ENCODE measurements around the gene TAF1. TPM values are rescaled to one million over a fixed set of nuclear protein-coding genes. Genes with fewer than 3 reads are reported as not detected.

The TAF1 gene
- total and polyA plus RNA-seq, 5 donors from 2014 or later: 3.8 to 65.2 (median 6.2) TPM

GRCh38 chrX:71464968-71465367 lies 98.8 kb downstream of the TAF1 start:
- no peaks in the 10 kb centered on the region for H3K27me3 ChIP-seq (ENCODE audit: control insufficient read depth, insufficient read depth, low read length)
- Mint-ChIP-seq H3K27me3 (no peaks in the 10 kb centered on the region), H3K4me3 (no peak overlapping the region), H3K9me3 (no peaks in the 10 kb centered on the region), H3K4me1 (peaks cover 0 to 4% (median 0%) of the 10 kb centered on the region in 4 donors), H3K27ac (peak overlapping the region in 1 of 3 donors; percentile 32), H3K36me3 (peaks cover 17% of the 10 kb centered on the region)
- H3K27ac ChIP-seq (ENCODE audit: insufficient read depth, low read length, poor library complexity, severe bottlenecking): no peak overlapping the region
- peaks cover 58% of the 10 kb centered on the region for H3K36me3 ChIP-seq (ENCODE audit: control insufficient read depth, insufficient read depth, low read length)
- DNase-seq: no peak
- no peak for ATAC-seq (ENCODE audit: low read depth in 2 of 2)
- no peak overlapping the region for H3K4me3 ChIP-seq (ENCODE audit: low read depth, low read length)
- no peaks in the 10 kb centered on the region for H3K9me3 ChIP-seq (ENCODE audit: control insufficient read depth in 2 of 2, low read length in 2 of 2)
- H3K4me1 ChIP-seq (ENCODE audit: control insufficient read depth, insufficient read depth, low read length, poor library complexity, severe bottlenecking): no peaks in the 10 kb centered on the region

GRCh38 chrX:71466979-71467523 lies 100.9 kb downstream of the TAF1 start:
- no peaks in the 10 kb centered on the region for H3K9me3 Mint-ChIP-seq
- H3K27me3 Mint-ChIP-seq: no peaks in the 10 kb centered on the region
- ATAC-seq (ENCODE audit: low read depth in 2 of 2) (no peak), DNase-seq (no peak)
- H3K27ac Mint-ChIP-seq: no peak overlapping the region
- H3K27me3 ChIP-seq (ENCODE audit: control insufficient read depth, insufficient read depth, low read length): no peaks in the 10 kb centered on the region
- no peaks in the 10 kb centered on the region for H3K4me1 ChIP-seq (ENCODE audit: control insufficient read depth, insufficient read depth, low read length, poor library complexity, severe bottlenecking)
- H3K36me3 Mint-ChIP-seq: peaks cover 5% of the 10 kb centered on the region
- H3K27ac ChIP-seq (ENCODE audit: insufficient read depth, low read length, poor library complexity, severe bottlenecking): no peak overlapping the region
- H3K4me3 ChIP-seq (ENCODE audit: low read depth, low read length): no peak overlapping the region
- H3K9me3 ChIP-seq (ENCODE audit: control insufficient read depth in 2 of 2, low read length in 2 of 2): no peaks in the 10 kb centered on the region
- peaks cover 37% of the 10 kb centered on the region for H3K36me3 ChIP-seq (ENCODE audit: control insufficient read depth, insufficient read depth, low read length)
- peaks cover 0 to 4% (median 0%) of the 10 kb centered on the region in 4 donors for H3K4me1 Mint-ChIP-seq
- no peak overlapping the region for H3K4me3 Mint-ChIP-seq

GRCh38 chrX:71475785-71476540 lies 109.8 kb downstream of the TAF1 start:
- H3K4me1 Mint-ChIP-seq: peaks cover 0 to 2% (median 0%) of the 10 kb centered on the region in 4 donors
- H3K4me3 Mint-ChIP-seq: no peak overlapping the region
- H3K27ac Mint-ChIP-seq: no peak overlapping the region
- H3K9me3 Mint-ChIP-seq: peaks cover 0 to 1% (median 0%) of the 10 kb centered on the region in 7 donors
- Histone ChIP-seq H3K36me3 (ENCODE audit: control insufficient read depth, insufficient read depth, low read length) (no peaks in the 10 kb centered on the region), H3K27ac (ENCODE audit: insufficient read depth, low read length, poor library complexity, severe bottlenecking) (no peak overlapping the region), H3K9me3 (ENCODE audit: control insufficient read depth in 2 of 2, low read length in 2 of 2) (no peaks in the 10 kb centered on the region), H3K4me1 (ENCODE audit: control insufficient read depth, insufficient read depth, low read length, poor library complexity, severe bottlenecking) (no peaks in the 10 kb centered on the region), H3K4me3 (ENCODE audit: low read depth, low read length) (no peak overlapping the region), H3K27me3 (ENCODE audit: control insufficient read depth, insufficient read depth, low read length) (no peaks in the 10 kb centered on the region)
- ATAC-seq (ENCODE audit: low read depth in 2 of 2) (no peak), DNase-seq (no peak)
- no peaks in the 10 kb centered on the region for H3K36me3 Mint-ChIP-seq
- no peaks in the 10 kb centered on the region for H3K27me3 Mint-ChIP-seq

- Histone ChIP-seq H3K36me3 (ENCODE audit: control insufficient read depth, insufficient read depth, low read length) (no peaks in the 10 kb centered on the region), H3K4me3 (ENCODE audit: low read depth, low read length) (no peak overlapping the region), H3K4me1 (ENCODE audit: control insufficient read depth, insufficient read depth, low read length, poor library complexity, severe bottlenecking) (no peaks in the 10 kb centered on the region), H3K27ac (ENCODE audit: insufficient read depth, low read length, poor library complexity, severe bottlenecking) (no peak overlapping the region), H3K9me3 (ENCODE audit: control insufficient read depth in 2 of 2, low read length in 2 of 2) (no peaks in the 10 kb centered on the region), H3K27me3 (ENCODE audit: control insufficient read depth, insufficient read depth, low read length) (no peaks in the 10 kb centered on the region)
- no peaks in the 10 kb centered on the region for H3K36me3 Mint-ChIP-seq
- H3K27me3 Mint-ChIP-seq: no peaks in the 10 kb centered on the region
- no peak for DNase-seq
- peak overlapping the region in 1 of 3 donors; percentile 38 for H3K27ac Mint-ChIP-seq
- H3K4me3 Mint-ChIP-seq: no peak overlapping the region
- no peaks in the 10 kb centered on the region for H3K9me3 Mint-ChIP-seq
- peaks cover 0 to 4% (median 0%) of the 10 kb centered on the region in 4 donors for H3K4me1 Mint-ChIP-seq
- ATAC-seq (ENCODE audit: low read depth in 2 of 2): no peak
Measured at GRCh38 chrX:71482228-71482958, 116.2 kb downstream of the TAF1 start.

GRCh38 chrX:71487814-71488213 lies 121.7 kb downstream of the TAF1 start:
- no peaks in the 10 kb centered on the region for H3K9me3 ChIP-seq (ENCODE audit: control insufficient read depth in 2 of 2, low read length in 2 of 2)
- no peak for DNase-seq
- peaks cover 0 to 1% (median 0%) of the 10 kb centered on the region in 7 donors for H3K9me3 Mint-ChIP-seq
- no peak overlapping the region for H3K27ac ChIP-seq (ENCODE audit: insufficient read depth, low read length, poor library complexity, severe bottlenecking)
- H3K4me3 ChIP-seq (ENCODE audit: low read depth, low read length): no peak overlapping the region
- no peaks in the 10 kb centered on the region for H3K36me3 ChIP-seq (ENCODE audit: control insufficient read depth, insufficient read depth, low read length)
- ATAC-seq (ENCODE audit: low read depth in 2 of 2): no peak
- no peaks in the 10 kb centered on the region for H3K36me3 Mint-ChIP-seq
- peak overlapping the region in 1 of 3 donors; percentile 3 for H3K27ac Mint-ChIP-seq
- H3K4me1 ChIP-seq (ENCODE audit: control insufficient read depth, insufficient read depth, low read length, poor library complexity, severe bottlenecking): peaks cover 5% of the 10 kb centered on the region
- H3K4me1 Mint-ChIP-seq: peaks cover 0 to 9% (median 5%) of the 10 kb centered on the region in 4 donors
- H3K4me3 Mint-ChIP-seq: no peak overlapping the region
- no peaks in the 10 kb centered on the region for H3K27me3 ChIP-seq (ENCODE audit: control insufficient read depth, insufficient read depth, low read length)
- no peaks in the 10 kb centered on the region for H3K27me3 Mint-ChIP-seq

DNA sequence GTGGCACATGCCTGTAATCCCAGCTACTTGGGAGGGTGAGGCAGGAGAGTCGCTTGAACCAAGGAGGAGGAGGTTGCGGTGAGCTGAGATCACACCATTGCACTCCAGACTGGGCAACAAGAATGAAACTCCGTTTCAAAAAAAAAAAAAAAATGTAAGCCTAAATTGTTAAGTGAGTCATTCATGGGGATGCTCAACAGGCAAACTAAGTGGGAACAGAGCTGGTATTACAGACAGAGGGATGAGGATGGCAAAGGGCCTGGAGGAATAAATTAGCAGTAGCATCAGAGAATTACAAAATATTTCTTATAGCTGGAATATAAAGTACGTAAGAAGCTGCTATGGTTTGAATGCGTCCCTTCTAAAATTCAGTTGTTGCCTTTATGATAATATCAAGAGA lies 123.4 kb downstream of the TAF1 start:
- H3K4me3 ChIP-seq (ENCODE audit: low read depth, low read length): no peak overlapping the region
- H3K9me3 Mint-ChIP-seq: peaks cover 0 to 2% (median 0%) of the 10 kb centered on the region in 7 donors
- H3K27ac ChIP-seq (ENCODE audit: insufficient read depth, low read length, poor library complexity, severe bottlenecking): no peak overlapping the region
- H3K27ac Mint-ChIP-seq: no peak overlapping the region
- H3K27me3 ChIP-seq (ENCODE audit: control insufficient read depth, insufficient read depth, low read length): no peaks in the 10 kb centered on the region
- H3K4me1 Mint-ChIP-seq: peaks cover 0 to 14% (median 5%) of the 10 kb centered on the region in 4 donors
- H3K36me3 ChIP-seq (ENCODE audit: control insufficient read depth, insufficient read depth, low read length): no peaks in the 10 kb centered on the region
- peaks cover 5% of the 10 kb centered on the region for H3K4me1 ChIP-seq (ENCODE audit: control insufficient read depth, insufficient read depth, low read length, poor library complexity, severe bottlenecking)
- no peak for DNase-seq
- no peak for ATAC-seq (ENCODE audit: low read depth in 2 of 2)
- no peaks in the 10 kb centered on the region for H3K9me3 ChIP-seq (ENCODE audit: control insufficient read depth in 2 of 2, low read length in 2 of 2)
- H3K36me3 Mint-ChIP-seq: no peaks in the 10 kb centered on the region
- no peaks in the 10 kb centered on the region for H3K27me3 Mint-ChIP-seq
- peak overlapping the region in 1 of 4 donors; percentile 82 for H3K4me3 Mint-ChIP-seq

DNA sequence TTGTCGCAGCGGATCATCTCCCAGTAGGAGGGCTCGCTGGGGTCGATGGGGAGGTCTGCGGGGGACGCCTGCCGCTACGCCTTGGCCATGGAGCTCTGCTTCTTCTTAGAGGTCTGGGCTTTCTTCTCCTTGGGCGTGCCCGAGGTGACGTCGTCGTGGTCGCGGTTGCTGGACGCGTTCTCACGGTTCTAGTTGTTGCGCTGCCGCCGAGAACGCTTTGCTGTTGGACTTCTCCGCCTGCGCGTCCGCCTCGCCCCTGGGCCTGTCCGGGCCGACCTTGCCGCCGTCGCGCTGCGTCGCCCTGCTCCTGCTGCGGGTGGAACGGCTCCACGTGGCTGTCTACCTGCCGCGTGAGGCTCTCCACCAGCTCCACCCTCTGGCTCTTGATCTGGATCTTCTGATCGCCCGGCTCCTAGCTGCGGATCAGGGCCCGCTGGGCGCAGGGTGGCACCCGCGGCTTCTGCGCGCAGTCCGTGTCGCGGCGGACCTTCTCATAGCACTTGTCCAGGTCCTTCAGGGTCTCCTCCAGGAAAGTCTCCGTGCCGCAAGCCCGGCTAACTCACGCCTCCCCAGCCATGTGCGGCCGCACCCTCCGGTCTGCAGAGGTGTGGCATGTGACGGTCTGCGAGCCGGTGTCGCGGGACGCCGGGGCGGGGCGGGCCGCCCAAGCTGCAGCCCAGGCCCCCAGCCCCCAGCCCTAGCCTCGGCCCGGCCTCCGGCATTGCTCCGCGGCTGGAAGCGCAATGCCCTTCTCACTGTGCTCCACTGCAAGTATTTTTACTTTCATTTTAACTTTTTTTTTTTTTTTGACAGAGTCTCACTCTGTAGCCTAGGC lies 126.3 kb downstream of the TAF1 start:
- Mint-ChIP-seq H3K27ac (peak overlapping the region; percentile 62 to 77 (median 75)), H3K36me3 (no peaks in the 10 kb centered on the region), H3K9me3 (peaks cover 0 to 2% (median 0%) of the 10 kb centered on the region in 7 donors), H3K27me3 (no peaks in the 10 kb centered on the region), H3K4me1 (peaks cover 0 to 14% (median 3%) of the 10 kb centered on the region in 4 donors), H3K4me3 (peak overlapping the region; percentile 82 to 90 (median 86))
- Histone ChIP-seq H3K27me3 (ENCODE audit: control insufficient read depth, insufficient read depth, low read length) (no peaks in the 10 kb centered on the region), H3K36me3 (ENCODE audit: control insufficient read depth, insufficient read depth, low read length) (no peaks in the 10 kb centered on the region), H3K27ac (ENCODE audit: insufficient read depth, low read length, poor library complexity, severe bottlenecking) (no peak overlapping the region), H3K4me1 (ENCODE audit: control insufficient read depth, insufficient read depth, low read length, poor library complexity, severe bottlenecking) (peaks cover 5% of the 10 kb centered on the region), H3K4me3 (ENCODE audit: low read depth, low read length) (peak overlapping the region; percentile 64), H3K9me3 (ENCODE audit: control insufficient read depth in 2 of 2, low read length in 2 of 2) (no peaks in the 10 kb centered on the region)
- peak; percentile 20 to 62 (median 44) for DNase-seq
- peak; percentile 75 to 82 for ATAC-seq (ENCODE audit: low read depth in 2 of 2)

Data from CD4-positive, CD25-positive, alpha-beta regulatory T cell (primary cell).